GM13977 (cell line): ENCODE measurements around the gene AHCY.
A peak's percentile ranks its signal among the peaks of the same experiment; 100 is the strongest.
"Not testable (repeated sequence)": the region's sequence is repeated elsewhere in the genome, so short reads cannot be mapped to it uniquely, and the experiment has no call there.

Experiments
- DNase-seq: peaks from one replicate; pipeline ENCODE4 v3.0.0; 2012; ENCODE audit warnings: low spot score
- in situ Hi-C: fragments of 300-500 bp; cut with MboI; formaldehyde crosslinking; loops from one replicate; pipeline ENCODE4 v1.12.0; 2022; ENCODE audit warnings: low sequenced_read_pairs, low pct_unique_long_range_greater_than_20kb, mixed read lengths, inconsistent platforms; ENCODE audit not compliant: unreplicated experiment
- TF ChIP-seq, protein P1 (sequence below): IDR thresholded peaks from 2 replicates; pipeline ENCODE4 v1.5.1; 2012; ENCODE audit warnings: mild to moderate bottlenecking, control low read depth; ENCODE audit not compliant: insufficient read depth; ENCODE audit errors: extremely low read depth, missing control alignments

AHCY gene

DNA sequence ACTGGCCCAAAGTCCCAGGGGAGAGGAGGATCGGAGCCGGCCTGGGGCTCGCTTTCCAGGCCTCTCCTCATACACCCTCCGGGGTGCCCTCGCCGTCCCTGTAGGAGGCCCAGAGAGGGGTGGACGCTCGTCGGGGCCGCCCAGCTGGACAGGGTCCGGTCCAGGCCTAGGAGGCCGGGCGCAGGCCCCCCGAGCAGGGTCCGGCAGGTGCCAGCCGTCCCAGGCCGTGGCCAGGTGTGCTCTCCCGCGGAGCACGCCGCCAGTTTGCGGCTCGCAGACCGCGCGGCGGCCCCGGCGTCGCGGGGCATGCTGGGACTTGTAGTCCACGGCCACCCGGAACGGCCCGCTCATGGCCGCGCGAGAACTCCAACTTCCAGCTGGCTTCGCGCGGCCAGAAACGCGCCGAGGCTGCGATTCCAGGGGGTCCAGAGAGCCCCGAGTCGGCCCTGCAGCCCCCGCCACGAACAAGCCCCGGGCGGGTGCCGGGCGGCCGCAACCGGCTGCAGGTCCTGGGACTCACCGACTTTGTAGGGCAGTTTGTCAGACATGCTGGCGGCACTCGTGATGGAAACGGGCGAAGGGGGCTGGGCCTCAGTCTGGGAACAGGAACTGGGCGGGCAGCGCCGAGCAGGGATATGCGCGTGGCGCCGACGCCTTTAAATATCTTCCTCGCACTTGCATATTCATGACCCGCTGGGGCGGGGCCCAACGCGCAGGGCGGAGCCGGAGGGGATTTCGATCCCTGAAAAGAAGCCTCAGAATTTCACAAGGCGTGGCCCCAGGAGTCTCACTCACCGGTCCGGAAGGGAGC is at the start of gene AHCY:
AHCY (minus strand) TSS at position 633 of the 811 bp plus-strand sequence; CDS start at position 548, 85 bp downstream.
- in situ Hi-C loops = loop anchor here (25.0 kb wide), 1 partner anchor 409 kb away; the partner anchor contains the start of gene TP53INP2
- peak; percentile 97 for DNase-seq
- TF ChIP-seq, protein P1, sequence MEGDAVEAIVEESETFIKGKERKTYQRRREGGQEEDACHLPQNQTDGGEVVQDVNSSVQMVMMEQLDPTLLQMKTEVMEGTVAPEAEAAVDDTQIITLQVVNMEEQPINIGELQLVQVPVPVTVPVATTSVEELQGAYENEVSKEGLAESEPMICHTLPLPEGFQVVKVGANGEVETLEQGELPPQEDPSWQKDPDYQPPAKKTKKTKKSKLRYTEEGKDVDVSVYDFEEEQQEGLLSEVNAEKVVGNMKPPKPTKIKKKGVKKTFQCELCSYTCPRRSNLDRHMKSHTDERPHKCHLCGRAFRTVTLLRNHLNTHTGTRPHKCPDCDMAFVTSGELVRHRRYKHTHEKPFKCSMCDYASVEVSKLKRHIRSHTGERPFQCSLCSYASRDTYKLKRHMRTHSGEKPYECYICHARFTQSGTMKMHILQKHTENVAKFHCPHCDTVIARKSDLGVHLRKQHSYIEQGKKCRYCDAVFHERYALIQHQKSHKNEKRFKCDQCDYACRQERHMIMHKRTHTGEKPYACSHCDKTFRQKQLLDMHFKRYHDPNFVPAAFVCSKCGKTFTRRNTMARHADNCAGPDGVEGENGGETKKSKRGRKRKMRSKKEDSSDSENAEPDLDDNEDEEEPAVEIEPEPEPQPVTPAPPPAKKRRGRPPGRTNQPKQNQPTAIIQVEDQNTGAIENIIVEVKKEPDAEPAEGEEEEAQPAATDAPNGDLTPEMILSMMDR = no peak

DNA sequence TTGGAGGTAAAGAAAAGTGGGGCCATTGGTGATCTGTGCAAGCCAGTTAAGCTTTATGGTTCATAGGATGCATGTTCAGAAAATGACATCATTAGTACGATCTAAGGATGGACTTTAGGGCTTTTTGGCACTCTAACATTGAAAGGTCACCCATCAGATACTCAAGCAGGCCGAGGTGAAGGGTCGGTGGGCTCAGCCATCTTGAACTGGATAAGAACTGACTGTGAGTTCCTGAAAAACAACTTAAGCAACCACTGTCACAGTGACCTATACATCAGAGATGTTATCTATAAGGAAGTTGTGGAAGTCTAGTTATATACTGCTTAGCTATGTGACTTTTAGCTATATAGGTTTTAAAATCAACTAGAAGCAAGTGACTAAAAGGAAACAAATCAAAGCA is 46.9 kb upstream of the AHCY start:
- no peak for DNase-seq
- TF ChIP-seq, protein P1 = no peak
- in situ Hi-C loops = no loop called here

- TF ChIP-seq, protein P1 = no peak
- in situ Hi-C loops = no loop called here
- DNase-seq = no peak
Measured at GRCh38 chr20:34347571-34347970, 44.4 kb upstream of the AHCY start.

DNA sequence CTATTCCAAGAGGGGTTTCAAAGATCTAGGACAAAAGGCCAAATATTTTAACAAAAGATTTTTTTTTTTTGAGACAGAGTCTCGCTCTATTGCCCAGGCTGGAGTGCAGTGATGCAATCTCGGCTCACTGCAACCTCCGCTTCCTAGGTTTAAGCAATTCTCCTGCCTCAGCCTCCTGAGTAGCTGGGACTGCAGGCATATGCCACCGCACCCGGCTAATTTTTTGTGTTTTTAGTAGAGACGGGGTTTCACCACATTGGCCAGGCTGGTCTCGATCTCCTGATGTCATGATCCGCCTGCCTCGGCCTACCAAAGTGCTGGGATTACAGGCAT is 43.3 kb upstream of the AHCY start:
- in situ Hi-C loops, DNase-seq: not testable (repeated sequence)

DNA sequence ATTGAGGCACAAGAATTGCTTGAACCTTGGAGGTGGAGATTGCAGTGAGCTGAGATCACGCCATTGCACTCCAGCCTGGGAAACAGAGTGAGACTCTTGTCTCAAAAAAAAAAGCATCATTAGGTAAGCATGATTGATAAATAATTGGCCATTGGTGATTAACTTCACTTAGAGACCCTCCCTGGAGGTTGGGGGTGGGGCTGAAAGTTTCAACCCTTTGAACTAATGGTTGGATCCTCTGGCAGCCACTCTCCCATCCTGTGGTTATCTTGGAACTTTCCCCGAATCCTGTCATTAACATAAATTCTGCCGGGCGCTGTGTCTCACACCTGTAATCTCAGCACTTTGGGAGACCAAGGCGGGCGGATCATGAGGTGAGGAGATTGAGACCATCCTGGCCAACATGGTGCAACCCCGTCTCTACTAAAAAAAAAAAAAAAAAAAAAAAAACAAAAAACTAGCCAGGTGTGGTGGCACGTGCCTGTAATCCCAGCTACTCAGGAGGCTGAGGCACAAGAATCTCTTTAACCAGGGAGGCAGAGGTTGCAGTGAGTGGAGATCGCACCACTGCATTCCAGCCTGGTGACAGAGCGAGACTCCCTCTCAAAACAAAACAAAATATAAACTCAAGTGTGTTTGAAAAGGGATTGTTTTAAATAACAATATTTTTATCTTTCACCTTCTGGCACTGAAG is 42.8 kb upstream of the AHCY start:
- in situ Hi-C loops, DNase-seq: not testable (repeated sequence)

DNA sequence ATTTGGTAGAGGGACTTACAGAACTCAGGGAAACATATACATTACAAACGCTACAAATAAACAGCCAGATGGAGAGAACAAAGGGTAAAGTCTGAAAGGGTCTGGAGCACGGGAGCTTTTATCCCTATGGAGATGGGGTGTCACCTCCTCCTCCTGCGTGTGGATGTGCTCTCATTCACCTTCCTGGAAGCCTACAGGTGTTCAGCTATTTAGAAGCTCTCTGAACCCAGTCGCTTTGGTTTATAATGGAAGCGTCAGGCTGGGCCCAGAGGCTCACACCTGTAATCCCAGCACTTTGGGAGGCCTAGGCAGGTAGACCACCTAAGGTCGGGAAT is 42.2 kb upstream of the AHCY start:
- TF ChIP-seq, protein P1 = no peak
- no peak for DNase-seq
- in situ Hi-C loops = no loop called here

DNA sequence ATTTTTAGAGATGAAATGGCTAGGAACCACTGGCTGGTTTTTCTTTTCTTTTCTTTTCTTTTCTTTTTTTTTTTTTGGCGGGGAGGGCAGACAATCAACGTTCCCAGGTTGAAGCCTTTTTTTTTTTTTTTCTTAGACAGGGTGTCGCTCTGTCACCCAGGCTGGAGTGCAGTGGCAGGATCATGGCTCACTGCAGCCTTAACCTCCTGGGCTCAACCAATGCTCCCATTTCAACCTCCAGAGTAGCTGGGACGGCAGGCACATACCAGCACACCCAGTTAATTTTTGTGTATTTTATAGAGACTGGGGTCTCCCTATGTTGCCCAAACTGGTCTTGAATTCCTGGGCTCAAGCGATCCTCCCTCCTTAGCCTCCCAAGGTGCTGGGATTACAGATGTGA is 41.1 kb upstream of the AHCY start:
- TF ChIP-seq, protein P1 = no peak
- in situ Hi-C loops = no loop called here
- no peak for DNase-seq
